Stomach smooth muscle (tissue), 2 donors: ENCODE data around the gene RIMBP3B.
"Not testable (repeated sequence)": the region's sequence is repeated elsewhere in the genome, so short reads cannot be mapped to it uniquely, and the experiment has no call there.

ENCODE experiments used
- H3K27ac ChIP-seq: one replicate; pipeline ENCODE4 v1.7.0; 2013; ENCODE audit warnings: mild to moderate bottlenecking, low read length, inconsistent platforms
- H3K27me3 ChIP-seq, 2 donors: one replicate each; pipeline ENCODE4 v1.7.0; 2013; ENCODE audit warnings: low read length in 2 of 2; ENCODE audit not compliant: insufficient read depth in 2 of 2, control insufficient read depth in 1 of 2
- H3K36me3 ChIP-seq, 2 donors: one replicate each; pipeline ENCODE4 v1.7.0; 2013; ENCODE audit warnings: low read length in 2 of 2; ENCODE audit not compliant: control insufficient read depth in 2 of 2, insufficient read depth in 2 of 2
- H3K4me1 ChIP-seq: one replicate; pipeline ENCODE4 v1.7.0; 2013; ENCODE audit warnings: low read length; ENCODE audit not compliant: control insufficient read depth, insufficient read depth
- H3K4me3 ChIP-seq, 2 donors: one replicate each; pipeline ENCODE4 v1.7.0; 2013; ENCODE audit warnings: low read length in 2 of 2
- H3K9ac ChIP-seq, 2 donors: one replicate each; pipeline ENCODE4 v1.7.0; 2013; ENCODE audit warnings: low read length in 2 of 2, mild to moderate bottlenecking in 1 of 2
- H3K9me3 ChIP-seq, 2 donors: one replicate each; pipeline ENCODE4 v1.7.0; 2013; ENCODE audit warnings: low read length in 2 of 2; ENCODE audit not compliant: control insufficient read depth in 2 of 2
- donor health status: healthy.
- donor health status: Pancreatic carcinoma.

Gene RIMBP3B

GRCh38 chr22:21384468-21385357 lies 1.2 kb downstream of the RIMBP3B start:
- H3K4me3 ChIP-seq, result not testable (repeated sequence)

GRCh38 chr22:21389480-21389879 lies 5.9 kb downstream of the RIMBP3B start:
- H3K9me3 ChIP-seq, H3K27ac ChIP-seq, H3K9ac ChIP-seq, H3K36me3 ChIP-seq, H3K4me3 ChIP-seq, H3K4me1 ChIP-seq, H3K27me3 ChIP-seq: not testable (repeated sequence)

More at GRCh38 chr22:21384468-21385357, 1.2 kb downstream of the RIMBP3B start:
- H3K9ac ChIP-seq, H3K9me3 ChIP-seq, H3K27me3 ChIP-seq, H3K4me1 ChIP-seq, H3K36me3 ChIP-seq, H3K27ac ChIP-seq: not testable (repeated sequence)

GRCh38 chr22:21390013-21390412 lies 6.5 kb downstream of the RIMBP3B start:
- not testable (repeated sequence) for H3K27me3 ChIP-seq, H3K27ac ChIP-seq, H3K36me3 ChIP-seq, H3K4me1 ChIP-seq, H3K9me3 ChIP-seq, H3K9ac ChIP-seq, H3K4me3 ChIP-seq

GRCh38 chr22:21394613-21395012 lies 11.1 kb downstream of the RIMBP3B start:
- H3K36me3 ChIP-seq, H3K4me1 ChIP-seq, H3K4me3 ChIP-seq, H3K27me3 ChIP-seq, H3K27ac ChIP-seq, H3K9ac ChIP-seq, H3K9me3 ChIP-seq: not testable (repeated sequence)

- H3K9me3 ChIP-seq, H3K4me3 ChIP-seq, H3K27me3 ChIP-seq, H3K36me3 ChIP-seq, H3K27ac ChIP-seq, H3K9ac ChIP-seq, H3K4me1 ChIP-seq: not testable (repeated sequence)
Measured at GRCh38 chr22:21401197-21401969, 17.8 kb downstream of the RIMBP3B start.

GRCh38 chr22:21402763-21403314 lies 19.3 kb downstream of the RIMBP3B start:
- not testable (repeated sequence) for H3K27ac ChIP-seq, H3K27me3 ChIP-seq, H3K4me1 ChIP-seq, H3K9ac ChIP-seq, H3K4me3 ChIP-seq, H3K36me3 ChIP-seq, H3K9me3 ChIP-seq

- H3K9me3 ChIP-seq, H3K27ac ChIP-seq, H3K9ac ChIP-seq, H3K27me3 ChIP-seq, H3K4me3 ChIP-seq, H3K36me3 ChIP-seq, H3K4me1 ChIP-seq: not testable (repeated sequence)
Measured at GRCh38 chr22:21407139-21407538, 23.6 kb downstream of the RIMBP3B start.

- not testable (repeated sequence) for H3K27me3 ChIP-seq, H3K4me1 ChIP-seq, H3K9me3 ChIP-seq, H3K27ac ChIP-seq, H3K4me3 ChIP-seq, H3K36me3 ChIP-seq, H3K9ac ChIP-seq
Measured at GRCh38 chr22:21407792-21408191, 24.2 kb downstream of the RIMBP3B start.

GRCh38 chr22:21416375-21416774 lies 32.8 kb downstream of the RIMBP3B start:
- not testable (repeated sequence) for H3K27ac ChIP-seq, H3K4me1 ChIP-seq, H3K27me3 ChIP-seq, H3K9me3 ChIP-seq, H3K9ac ChIP-seq, H3K36me3 ChIP-seq, H3K4me3 ChIP-seq

- peak within 1 kb of the TSS in 1 of 2 donors; percentile 58 for H3K4me3 ChIP-seq
- H3K4me1 ChIP-seq, H3K9me3 ChIP-seq, H3K27ac ChIP-seq, H3K36me3 ChIP-seq, H3K9ac ChIP-seq, H3K27me3 ChIP-seq: not testable (repeated sequence)
Measured at GRCh38 chr22:21417227-21417746, 33.7 kb downstream of the RIMBP3B start, which contains the start of gene HIC2. Gene HIC2, plus strand, starts transcription at chr22:21417371. Its CDS starts 25,461 bp downstream, at chr22:21442832.
